Fibroblast of skin of right biceps (primary cell): Measurements from ENCODE around the gene RRP8.
A peak's percentile ranks its signal among the peaks of the same experiment; 100 is the strongest.

Experiments used
- DNase-seq: peaks from one replicate; pipeline ENCODE4 v3.0.0-alpha.2; 2013

Gene RRP8

GRCh38 chr11:6616596-6617250, 13.3 kb upstream of the RRP8 start:
- DNase-seq: no peak

- peak; percentile 48 for DNase-seq
Measured at GRCh38 chr11:6615882-6616585, 12.6 kb upstream of the RRP8 start.

GRCh38 chr11:6615046-6615445, 11.6 kb upstream of the RRP8 start:
- DNase-seq: no peak

GRCh38 chr11:6614446-6614845, 11.0 kb upstream of the RRP8 start:
- DNase-seq: no peak

GRCh38 chr11:6613496-6613895, 10.1 kb upstream of the RRP8 start:
- no peak for DNase-seq

GRCh38 chr11:6612213-6613041, 9.0 kb upstream of the RRP8 start, which contains the start of gene TAF10:
TSS of gene TAF10 (minus strand) at chr11:6612216. CDS start at chr11:6612189, 27 bp downstream.
- DNase-seq: peak; percentile 97

GRCh38 chr11:6611963-6612212, 8.5 kb upstream of the RRP8 start:
- no peak for DNase-seq

GRCh38 chr11:6611092-6611962, 7.9 kb upstream of the RRP8 start:
- peak; percentile 8 for DNase-seq

- DNase-seq: no peak
Measured at GRCh38 chr11:6610591-6610990, 7.2 kb upstream of the RRP8 start.

GRCh38 chr11:6609502-6610015, 6.1 kb upstream of the RRP8 start:
- no peak for DNase-seq

GRCh38 chr11:6608726-6609501, 5.5 kb upstream of the RRP8 start:
- DNase-seq: peak; percentile 10

GRCh38 chr11:6608011-6608410, 4.6 kb upstream of the RRP8 start:
- DNase-seq: peak; percentile 34

- DNase-seq: peak; percentile 65
Measured at GRCh38 chr11:6607190-6607795, 3.9 kb upstream of the RRP8 start.

GRCh38 chr11:6606471-6607189, 3.2 kb upstream of the RRP8 start:
- peak; percentile 94 for DNase-seq

- DNase-seq: no peak
Measured at GRCh38 chr11:6604790-6605189, 1.4 kb upstream of the RRP8 start.

- peak; percentile 62 for DNase-seq
Measured at GRCh38 chr11:6604081-6604626, 738 bp upstream of the RRP8 start.

GRCh38 chr11:6602096-6602940, 1.1 kb downstream of the RRP8 start:
- DNase-seq: no peak

- DNase-seq: no peak
Measured at GRCh38 chr11:6601041-6601461, 2.4 kb downstream of the RRP8 start.

GRCh38 chr11:6599881-6600390, 3.5 kb downstream of the RRP8 start:
- no peak for DNase-seq
